Activated CD4-positive, alpha-beta T cell treated with anti-CD3 and anti-CD28 coated beads for 24 hours (primary cell): ENCODE results near the gene HEPN1.

Experiments
- DNase-seq, 2 donors: peaks; one replicate each; pipeline ENCODE4 v3.0.0-alpha.2; 2020; ENCODE audit warnings: low read depth in 2 of 2

The HEPN1 gene

GRCh38 chr11:124884869-124885479 lies 34.1 kb upstream of the HEPN1 start:
- no peak for DNase-seq

GRCh38 chr11:124886476-124886875 lies 32.6 kb upstream of the HEPN1 start:
- DNase-seq: no peak

DNA sequence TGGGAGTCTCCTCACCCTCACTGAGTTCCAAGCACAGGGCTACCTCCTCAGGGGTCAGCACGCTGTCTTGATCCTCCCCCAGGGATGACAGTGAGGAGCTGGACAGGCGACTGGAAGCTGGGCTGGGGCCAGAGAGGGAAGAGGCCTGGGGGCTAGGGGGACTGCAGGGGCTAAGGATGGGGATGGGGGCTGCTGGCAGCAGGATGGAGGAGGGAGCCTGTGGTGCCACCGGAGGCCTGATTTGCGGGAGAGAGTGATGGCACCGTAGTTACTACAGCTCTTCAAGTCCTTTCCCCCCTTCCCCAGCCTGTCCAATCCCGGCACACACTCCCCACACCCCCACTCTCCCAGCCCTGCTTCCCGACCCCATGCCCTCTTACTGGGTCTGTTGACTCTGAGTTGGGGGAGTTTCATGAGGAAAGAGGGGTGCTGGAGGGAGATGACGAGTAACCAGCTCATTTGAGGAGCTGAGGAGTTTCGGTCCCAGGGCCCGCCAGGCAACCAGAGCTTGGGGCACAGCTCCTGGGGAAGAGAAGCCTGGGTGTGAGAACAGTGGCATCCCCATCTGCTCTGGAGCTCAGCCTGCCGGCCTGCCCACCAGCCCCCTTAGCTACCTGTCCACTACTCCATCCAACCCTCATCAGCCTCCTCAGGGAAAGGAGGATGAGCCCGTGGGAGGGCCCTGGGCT lies 31.9 kb upstream of the HEPN1 start:
- DNase-seq: no peak

- DNase-seq: no peak
Observed at GRCh38 chr11:124887667-124888013, 31.4 kb upstream of the HEPN1 start.

- no peak for DNase-seq
Observed at GRCh38 chr11:124889191-124890091, 29.6 kb upstream of the HEPN1 start.

DNA sequence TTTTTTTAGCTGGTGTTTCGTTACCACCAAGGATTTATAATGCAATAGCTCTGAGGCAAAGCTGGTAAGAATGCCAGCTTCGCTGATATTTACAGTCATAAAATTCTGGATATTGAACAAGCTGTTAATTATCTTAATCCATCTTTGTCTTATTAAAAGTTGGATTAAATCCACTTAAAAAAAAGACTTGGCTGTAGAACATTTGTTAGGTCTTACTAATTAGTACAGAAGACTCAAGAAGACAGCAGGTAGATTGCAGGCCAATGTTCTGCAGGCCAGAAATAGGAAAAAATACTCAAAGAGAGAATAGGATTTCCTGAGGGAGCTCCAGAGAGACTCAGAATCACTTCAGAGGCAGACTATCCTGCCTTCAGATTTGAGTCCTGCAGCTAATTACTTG lies 28.9 kb upstream of the HEPN1 start:
- DNase-seq: no peak

DNA sequence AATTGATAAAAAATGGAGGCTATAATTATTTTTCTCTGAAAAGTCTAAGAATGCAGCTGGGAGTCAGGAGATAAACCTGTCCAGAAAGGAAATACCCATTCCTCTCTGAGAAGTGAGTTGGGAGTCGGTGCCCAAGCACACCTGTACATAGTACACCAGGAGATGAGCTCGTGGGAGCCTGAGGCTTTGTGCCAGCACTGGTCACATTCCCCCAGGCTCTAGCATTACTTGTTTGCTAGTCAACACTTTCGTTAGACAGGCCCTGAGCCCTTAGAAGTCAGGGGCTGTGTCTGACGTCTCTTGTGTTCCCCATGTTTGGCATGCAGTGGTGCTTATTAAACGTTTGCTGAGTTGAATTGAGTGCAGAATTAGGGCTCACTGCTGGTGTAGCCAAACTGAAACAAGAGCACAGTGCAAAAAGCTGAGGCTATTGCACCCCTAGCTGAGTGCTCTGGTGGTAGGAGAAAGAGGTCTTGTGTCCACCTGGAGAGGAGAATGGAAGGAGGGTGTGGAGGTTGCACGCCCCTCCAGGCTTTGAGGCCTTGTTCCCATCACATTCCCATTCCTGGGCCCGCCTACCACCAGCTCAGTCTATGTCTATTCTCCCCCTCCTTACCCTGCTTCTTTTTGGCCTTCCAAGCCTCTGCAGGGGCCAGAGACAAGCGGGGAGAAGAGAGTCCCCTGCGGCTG lies 28.2 kb upstream of the HEPN1 start:
- no peak for DNase-seq

DNA sequence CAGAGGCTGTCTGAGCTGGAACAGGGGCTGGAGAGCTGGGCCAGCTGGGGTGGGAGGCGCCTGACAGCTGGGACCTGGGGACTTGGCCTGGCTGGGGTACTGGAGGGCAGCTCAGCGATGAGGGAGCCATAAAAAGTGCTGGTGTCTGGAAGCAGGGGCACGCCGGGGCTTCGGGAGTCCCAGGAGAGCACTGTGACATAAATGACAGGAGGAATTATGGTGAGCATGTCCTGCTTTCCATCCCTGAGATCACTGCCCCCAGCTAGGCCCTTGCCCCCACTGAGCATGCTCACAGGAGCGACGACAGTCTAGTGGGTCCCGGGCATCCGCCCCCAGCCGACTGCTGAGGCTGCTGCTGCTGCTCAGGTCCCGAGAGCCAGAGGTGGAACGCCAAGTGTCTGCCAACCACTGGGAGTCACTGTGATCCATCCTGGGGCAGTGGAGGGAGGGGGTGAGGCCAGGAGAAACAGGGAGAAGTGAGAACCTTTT lies 27.6 kb upstream of the HEPN1 start:
- no peak for DNase-seq

DNA sequence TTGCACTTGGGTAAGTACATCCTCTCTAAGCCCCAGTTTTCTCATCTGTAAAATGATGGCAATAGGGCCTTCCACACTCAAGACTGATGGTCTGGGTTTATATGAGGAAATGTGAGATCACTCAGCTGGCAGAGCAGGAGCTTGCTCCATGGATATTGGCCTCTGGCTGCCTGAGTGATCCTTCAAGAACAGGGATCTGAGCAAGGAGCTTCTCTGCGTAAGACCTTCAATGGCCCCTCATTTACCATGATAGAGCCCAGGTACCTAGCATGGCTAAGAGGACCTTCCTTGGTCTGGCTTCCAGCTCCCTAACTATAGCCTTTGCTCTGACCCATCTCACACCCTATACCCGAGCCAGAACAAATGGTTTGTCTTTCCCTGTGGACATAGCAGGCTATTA lies 26.9 kb upstream of the HEPN1 start:
- no peak for DNase-seq

DNA sequence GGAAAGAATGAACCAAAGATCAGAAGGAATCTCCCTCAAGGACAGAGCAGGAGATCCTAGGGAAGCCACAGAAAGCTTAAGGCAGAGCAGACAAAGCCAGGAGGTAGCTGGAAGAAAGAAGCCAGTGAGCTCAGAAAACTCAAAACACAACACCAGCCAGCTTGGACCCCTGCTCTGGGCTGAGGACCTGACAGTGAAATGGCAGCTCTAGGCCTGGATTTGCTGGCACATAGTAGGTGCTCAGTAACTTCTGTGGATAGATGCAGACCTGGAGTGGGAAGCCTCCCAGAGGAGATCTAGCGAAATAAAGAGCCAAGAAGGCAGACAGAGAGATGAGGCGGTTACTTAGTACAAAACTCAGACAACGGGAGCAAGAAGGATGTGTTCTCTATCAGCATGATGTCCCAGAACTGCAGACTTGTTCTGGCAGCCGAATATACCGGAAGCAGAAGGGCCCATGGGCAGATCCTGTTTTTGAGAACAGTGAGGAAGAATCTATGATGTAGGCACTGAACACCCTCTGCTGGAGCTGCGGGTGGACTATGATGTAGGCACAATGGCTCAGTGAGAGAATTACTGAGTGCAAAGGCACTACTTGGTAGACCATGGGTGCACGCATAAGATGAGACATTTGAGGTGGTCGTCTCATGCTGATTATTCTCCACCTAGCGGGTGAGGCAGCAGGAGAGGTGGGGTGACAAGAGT lies 26.1 kb upstream of the HEPN1 start:
- no peak for DNase-seq

GRCh38 chr11:124893781-124894401 lies 25.2 kb upstream of the HEPN1 start:
- DNase-seq: no peak

- DNase-seq: no peak
Observed at GRCh38 chr11:124894606-124895430, 24.2 kb upstream of the HEPN1 start.

DNA sequence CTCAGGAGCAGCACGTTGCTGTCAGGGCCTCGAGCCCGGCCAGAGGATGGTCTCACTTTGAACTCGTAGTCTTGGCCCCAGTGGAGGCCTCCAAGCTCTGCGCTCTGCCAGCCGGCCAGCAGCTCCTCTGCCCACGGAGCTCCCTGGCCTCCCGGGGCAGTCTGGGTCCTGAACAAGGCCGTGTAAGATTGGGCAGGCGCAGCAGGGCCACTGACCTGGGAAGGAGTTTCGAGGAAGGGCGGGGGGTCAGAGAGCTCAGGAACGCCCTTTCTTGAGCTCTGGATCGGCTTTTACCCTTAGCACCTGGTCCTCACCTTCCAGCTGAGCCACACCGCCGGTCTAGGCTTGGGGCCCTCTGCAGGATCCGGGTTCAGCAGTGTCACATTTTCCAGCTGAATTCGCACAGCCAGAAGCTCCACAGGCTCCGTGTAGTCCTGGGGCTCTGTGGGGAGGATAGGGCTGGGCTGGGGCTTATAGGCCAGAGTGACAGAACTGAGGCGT lies 23.5 kb upstream of the HEPN1 start:
- no peak for DNase-seq

GRCh38 chr11:124896071-124896750 lies 22.8 kb upstream of the HEPN1 start:
- DNase-seq: no peak

GRCh38 chr11:124896821-124897391 lies 22.1 kb upstream of the HEPN1 start:
- DNase-seq: no peak

GRCh38 chr11:124897674-124898262 lies 21.3 kb upstream of the HEPN1 start, which contains the start of gene ROBO4:
Gene ROBO4, minus strand, starts transcription at chr11:124897865. Its CDS starts 70 bp downstream, at chr11:124897795.
- no peak for DNase-seq

DNA sequence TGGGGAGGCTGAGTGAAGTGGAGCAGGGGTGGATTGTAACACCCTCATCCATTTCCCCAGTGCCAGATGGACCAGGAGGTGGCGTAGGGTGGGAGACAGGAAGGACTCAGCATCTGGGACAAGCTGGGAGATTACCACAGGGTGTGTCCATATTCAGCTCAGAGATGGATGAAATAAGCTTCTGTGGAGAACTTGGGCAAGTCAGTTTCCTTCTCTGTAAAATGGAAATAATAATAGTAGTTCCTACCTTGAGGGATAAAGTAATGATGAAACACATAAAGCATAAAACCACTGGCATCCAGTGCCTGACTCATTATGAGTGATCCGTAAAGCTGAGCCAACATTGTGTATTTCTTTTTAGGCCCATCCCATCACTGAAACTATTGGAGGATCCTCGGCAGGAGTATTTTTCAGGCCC lies 20.8 kb upstream of the HEPN1 start:
- no peak for DNase-seq

DNA sequence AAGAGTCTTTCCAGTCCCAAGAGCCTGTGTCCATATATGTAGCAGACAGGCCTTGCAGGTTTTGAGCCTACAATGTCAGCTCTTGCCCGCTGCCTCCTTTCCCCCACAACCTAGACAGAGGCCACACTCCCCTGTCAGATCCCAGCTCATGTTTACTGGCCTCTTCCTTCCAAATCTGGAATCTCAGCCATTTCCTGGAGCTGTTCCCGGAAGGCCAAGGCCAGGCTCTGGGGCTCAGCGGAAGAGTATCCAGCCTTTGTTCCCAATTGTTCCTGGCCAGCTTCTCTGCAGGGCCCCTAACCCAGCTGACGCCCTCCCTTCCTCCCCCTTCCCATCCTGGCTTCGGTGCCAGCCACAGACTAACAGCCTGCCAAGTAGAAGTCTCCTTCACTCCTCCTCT lies 20.3 kb upstream of the HEPN1 start:
- DNase-seq: no peak
